H1 (cell line): Measurements from ENCODE around the gene POU6F2. TPM values are rescaled to one million over a fixed set of nuclear protein-coding genes. Genes with fewer than 3 reads are reported as not detected.

Source experiments
- CTCF ChIA-PET: fragments of 300-600 bp; sonication (Branson Sonifier 250); formaldehyde crosslinking; loops from one replicate; lab custom pipeline; 2021; ENCODE audit not compliant: partially characterized antibody; lab: Charles Lee
- POLR2A ChIA-PET: fragments of 300-600 bp; sonication (Branson Sonifier 250); formaldehyde crosslinking; loops from one replicate; lab custom pipeline; 2021; ENCODE audit warnings: inconsistent platforms; ENCODE audit not compliant: partially characterized antibody; lab: Charles Lee
- DNase-seq, 2 experiments: peaks; one replicate each; pipeline versions ENCODE4 v3.0.0 to v3.0.0-alpha.2; 2010 to 2022; ENCODE audit warnings: low spot score in 2 of 2, low read depth in 1 of 2, mixed read lengths in 1 of 2
- FAIRE-seq: peaks from 2 replicates; lab custom pipeline; 2011; peaks lifted over from hg19 to GRCh38; lab: Jason Lieb, UNC
- H2AFZ ChIP-seq: 2 replicates; pipeline ENCODE4 v1.8.1; 2012; ENCODE audit warnings: low read length, inconsistent platforms
- H2AK5ac ChIP-seq: 2 replicates; pipeline ENCODE4 v1.6.1; 2013; ENCODE audit warnings: low read depth, low read length
- H2BK120ac ChIP-seq: replicated peaks from 2 replicates; pipeline ENCODE3; 2013; ENCODE audit warnings: low read depth, low read length, inconsistent platforms
- H2BK12ac ChIP-seq: 2 replicates; pipeline ENCODE4 v1.6.1; 2013; ENCODE audit warnings: low read depth, low read length
- H2BK15ac ChIP-seq: 2 replicates; pipeline ENCODE4 v1.6.1; 2013; ENCODE audit warnings: low read length
- H2BK20ac ChIP-seq: 2 replicates; pipeline ENCODE4 v1.6.1; 2013; ENCODE audit warnings: low read length
- H2BK5ac ChIP-seq: 2 replicates; pipeline ENCODE4 v1.6.1; 2013; ENCODE audit warnings: low read depth, low read length
- H3K14ac ChIP-seq: 2 replicates; pipeline ENCODE4 v1.6.1; 2013; ENCODE audit warnings: inconsistent platforms; ENCODE audit not compliant: insufficient read length
- H3K18ac ChIP-seq: 2 replicates; pipeline ENCODE4 v1.6.1; 2013; ENCODE audit warnings: low read length; ENCODE audit errors: extremely low read depth
- H3K23ac ChIP-seq: 2 replicates; pipeline ENCODE4 v1.6.1; 2013; ENCODE audit warnings: inconsistent platforms; ENCODE audit not compliant: insufficient read length
- H3K23me2 ChIP-seq: 2 replicates; pipeline ENCODE4 v1.6.1; 2013; ENCODE audit warnings: low read depth, low read length
- H3K27ac ChIP-seq: 2 replicates; pipeline ENCODE4 v1.6.1; 2011; ENCODE audit warnings: low read depth, low read length, inconsistent platforms
- H3K27me3 ChIP-seq, 4 experiments: replicated peaks in 1 of 4; 1 replicate in 1 of 4; 2 replicates in 3 of 4; pipeline versions ENCODE4 v1.6.1 to v1.8.1; 2011 to 2013; ENCODE audit warnings: low read length in 3 of 4, mild to moderate bottlenecking in 3 of 4, inconsistent platforms in 2 of 4, mixed read lengths in 2 of 4, moderate library complexity in 1 of 4; ENCODE audit not compliant: control insufficient read depth in 3 of 4, insufficient read depth in 3 of 4; ENCODE audit errors: extremely low read depth in 1 of 4
- H3K36me3 ChIP-seq, 4 experiments: 2 replicates each; pipeline versions ENCODE4 v1.6.1 to v1.8.1; 2011 to 2013; ENCODE audit warnings: mild to moderate bottlenecking in 4 of 4, low read length in 3 of 4, moderate library complexity in 2 of 4, control low read depth in 1 of 4, inconsistent platforms in 1 of 4; ENCODE audit not compliant: insufficient read depth in 4 of 4, control insufficient read depth in 2 of 4
- H3K4ac ChIP-seq: replicated peaks from 2 replicates; pipeline ENCODE3; 2013; ENCODE audit warnings: low read length, low read depth, mixed read lengths, inconsistent platforms; ENCODE audit not compliant: insufficient read length
- H3K4me1 ChIP-seq, 4 experiments: replicated peaks in 1 of 4; 1 replicate in 1 of 4; 2 replicates in 3 of 4; pipeline versions ENCODE4 v1.6.1 to v1.8.1; 2011 to 2013; ENCODE audit warnings: low read length in 3 of 4, inconsistent platforms in 2 of 4, mixed read lengths in 1 of 4; ENCODE audit not compliant: insufficient read depth in 4 of 4, control insufficient read depth in 3 of 4
- H3K4me2 ChIP-seq, 2 experiments: 2 replicates each; pipeline versions ENCODE4 v1.6.1 to v1.8.1; 2011 to 2013; ENCODE audit warnings: low read depth in 2 of 2, low read length in 2 of 2, control low read depth in 1 of 2, inconsistent platforms in 1 of 2, mild to moderate bottlenecking in 1 of 2; ENCODE audit not compliant: insufficient read depth in 1 of 2
- H3K4me3 ChIP-seq, 4 experiments: fragments of 200-600, 300-600 bp in 1 of 4; sonication (generic), shearing (Covaris generic), sonication (Bioruptor Twin) in 1 of 4; 2 replicates each; pipeline versions ENCODE4 v1.5.1 to v1.8.1; 2011 to 2016; ENCODE audit warnings: low read length in 4 of 4, low read depth in 3 of 4, control low read depth in 2 of 4, inconsistent platforms in 2 of 4, mild to moderate bottlenecking in 2 of 4, mixed read lengths in 1 of 4, moderate library complexity in 1 of 4; ENCODE audit not compliant: insufficient read depth in 2 of 4; ENCODE audit errors: extremely low read depth in 1 of 4
- H3K56ac ChIP-seq: replicated peaks from 2 replicates; pipeline ENCODE3; 2013; ENCODE audit warnings: low read depth, mild to moderate bottlenecking, mixed read lengths, low read length, inconsistent platforms; ENCODE audit not compliant: insufficient read length
- H3K79me1 ChIP-seq: 2 replicates; pipeline ENCODE4 v1.6.1; 2013; ENCODE audit warnings: low read depth, low read length, control low read depth
- H3K79me2 ChIP-seq, 2 experiments: 2 replicates each; pipeline versions ENCODE4 v1.6.1 to v1.8.1; 2012 to 2013; ENCODE audit warnings: low read length in 2 of 2, mild to moderate bottlenecking in 2 of 2, inconsistent platforms in 1 of 2; ENCODE audit not compliant: insufficient read depth in 2 of 2, control insufficient read depth in 1 of 2
- H3K9ac ChIP-seq, 4 experiments: replicated peaks in 1 of 4; 1 replicate in 1 of 4; 2 replicates in 3 of 4; pipeline versions ENCODE4 v1.6.1 to v1.8.1; 2011 to 2013; ENCODE audit warnings: low read depth in 3 of 4, low read length in 3 of 4, control low read depth in 2 of 4, mild to moderate bottlenecking in 2 of 4, moderate library complexity in 2 of 4, inconsistent platforms in 1 of 4; ENCODE audit errors: extremely low read depth in 1 of 4
- H3K9me3 ChIP-seq, 2 experiments: 2 replicates each; pipeline versions ENCODE4 v1.6.1 to v1.8.1; 2012 to 2013; ENCODE audit warnings: mild to moderate bottlenecking in 2 of 2, moderate library complexity in 2 of 2, control low read depth in 1 of 2, inconsistent platforms in 1 of 2, low read depth in 1 of 2, low read length in 1 of 2, mixed read lengths in 1 of 2; ENCODE audit not compliant: insufficient read depth in 2 of 2
- H4K20me1 ChIP-seq, 2 experiments: replicated peaks in 1 of 2; 2 replicates each; pipeline versions ENCODE3 to v1.8.1; 2011 to 2013; ENCODE audit warnings: inconsistent platforms in 2 of 2, low read length in 2 of 2, mild to moderate bottlenecking in 1 of 2; ENCODE audit not compliant: insufficient read depth in 2 of 2, control insufficient read depth in 1 of 2
- H4K5ac ChIP-seq: 2 replicates; pipeline ENCODE4 v1.6.1; 2013; ENCODE audit warnings: low read length, low read depth, mixed read lengths, inconsistent platforms; ENCODE audit not compliant: insufficient read length
- H4K8ac ChIP-seq: 2 replicates; pipeline ENCODE4 v1.8.0; 2013; ENCODE audit warnings: mild to moderate bottlenecking, moderate library complexity, low read length, inconsistent platforms; ENCODE audit not compliant: insufficient read depth; ENCODE audit errors: extremely low read depth
- H4K91ac ChIP-seq: replicated peaks from 2 replicates; pipeline ENCODE3; 2013; ENCODE audit warnings: low read length, mixed read lengths, inconsistent platforms; ENCODE audit not compliant: insufficient read length
- CBX5 ChIP-seq: fragments of 300-800, 300-1000 bp; sonication (generic); IDR thresholded peaks from 2 replicates; pipeline ENCODE4 v1.7.1; 2016; ENCODE audit warnings: antibody characterized with exemption, low read length, low read depth
- CBX8 ChIP-seq: fragments of 300-800, 300-1000 bp; sonication (generic); IDR thresholded peaks from 2 replicates; pipeline ENCODE4 v1.7.1; 2016; ENCODE audit warnings: low read depth, low read length, borderline replicate concordance
- CHD2 ChIP-seq: IDR thresholded peaks from 2 replicates; pipeline ENCODE4 v1.6.1; 2012; ENCODE audit warnings: low read length, improper control_type of control experiment
- CTBP2 ChIP-seq: IDR thresholded peaks from 2 replicates; pipeline ENCODE4 v1.7.0; 2011; ENCODE audit warnings: borderline replicate concordance, mild to moderate bottlenecking, moderate library complexity, mixed read lengths, low read length; ENCODE audit not compliant: insufficient read depth, insufficient read length
- EGR1 ChIP-seq: IDR thresholded peaks from 2 replicates; pipeline ENCODE4 v1.6.1; 2011; ENCODE audit warnings: low read depth, low read length, borderline replicate concordance
- EP300 ChIP-seq, 2 experiments: IDR thresholded peaks; 1 replicate in 1 of 2; 2 replicates in 1 of 2; pipeline ENCODE4 v1.6.1; 2011 to 2012; ENCODE audit warnings: low read depth in 2 of 2, low read length in 2 of 2, mild to moderate bottlenecking in 2 of 2, borderline replicate concordance in 1 of 2, inconsistent platforms in 1 of 2, moderate library complexity in 1 of 2
- EZH2 ChIP-seq: fragments of 200-600 bp; sonication (generic); IDR thresholded peaks from 2 replicates; pipeline ENCODE4 v1.7.1; 2012; ENCODE audit warnings: low read depth, mild to moderate bottlenecking, moderate library complexity, low read length, inconsistent platforms; ENCODE audit not compliant: severe bottlenecking
- KDM4A ChIP-seq: IDR thresholded peaks from one replicate; pipeline ENCODE4 v1.7.1; 2012; ENCODE audit warnings: low read depth, mild to moderate bottlenecking, moderate library complexity, low read length, inconsistent platforms; ENCODE audit not compliant: severe bottlenecking
- MAFK ChIP-seq: IDR thresholded peaks from 2 replicates; pipeline ENCODE4 v1.6.1; 2012; ENCODE audit warnings: low read depth, mild to moderate bottlenecking, improper control_type of control experiment, low read length
- RBBP5 ChIP-seq: IDR thresholded peaks from 2 replicates; pipeline ENCODE4 v1.7.1; 2012; ENCODE audit warnings: low read depth, mild to moderate bottlenecking, inconsistent platforms, low read length, moderate library complexity, borderline replicate concordance
- SUZ12 ChIP-seq: fragments of 200-600 bp; sonication (generic); IDR thresholded peaks from 2 replicates; pipeline ENCODE4 v1.6.1; 2012; ENCODE audit warnings: mild to moderate bottlenecking, inconsistent platforms, low read length, moderate library complexity, mixed read lengths
- WGBS, 2 experiments: shearing (Covaris generic) in 1 of 2; methylation state at CpG; one replicate each; pipeline versions ENCODE4 v1.1.6 to v1.1.7; 2013 to 2015; ENCODE audit warnings: low lambda C conversion rate in 2 of 2, mixed read lengths in 2 of 2, inconsistent platforms in 1 of 2, low coverage in 1 of 2, missing lambda C conversion rate in 1 of 2; ENCODE audit not compliant: insufficient replicate concordance in 2 of 2, insufficient coverage in 1 of 2, insufficient read length in 1 of 2; ENCODE audit errors: extremely low coverage in 1 of 2, missing lambda C conversion rate in 1 of 2; 5-methylcytosine and 5-hydroxymethylcytosine counted together
- polyA plus RNA-seq, 7 experiments: library from polyadenylated mRNA; depleted of rRNA in 3 of 7; stranded (reverse) in 5 of 7; unstranded in 2 of 7; fragments of >200 nt in 5 of 7; fragments of 200-250 nt in 2 of 7; gene quantifications; 1 replicate in 5 of 7; 2 replicates in 1 of 7; 4 replicates in 1 of 7; pipeline versions ENCODE4 v1.2.1 to v1.2.3, GENCODE V29; 2011 to 2013; ENCODE audit warnings: missing spikeins in 2 of 7, mixed read lengths in 2 of 7
- total RNA-seq: library from RNA; stranded (reverse); fragmentation: NEBNext Ultra II Directional; extraction: Animal tissue kit (Norgen Biotek cat#: 25700); gene quantifications from 2 replicates; pipeline ENCODE4 v1.2.1, GENCODE V29; 2021
- TF ChIP-seq, protein P1 (sequence below): IDR thresholded peaks from 2 replicates; pipeline ENCODE4 v1.6.1; 2012; ENCODE audit warnings: low read length, inconsistent platforms

The POU6F2 gene
- total and polyA plus RNA-seq, 2 of the 8 experiments (the other 6 are each of a cell fraction or from before 2014, with no cell fraction given), result 1.1 to 2.0 TPM

DNA sequence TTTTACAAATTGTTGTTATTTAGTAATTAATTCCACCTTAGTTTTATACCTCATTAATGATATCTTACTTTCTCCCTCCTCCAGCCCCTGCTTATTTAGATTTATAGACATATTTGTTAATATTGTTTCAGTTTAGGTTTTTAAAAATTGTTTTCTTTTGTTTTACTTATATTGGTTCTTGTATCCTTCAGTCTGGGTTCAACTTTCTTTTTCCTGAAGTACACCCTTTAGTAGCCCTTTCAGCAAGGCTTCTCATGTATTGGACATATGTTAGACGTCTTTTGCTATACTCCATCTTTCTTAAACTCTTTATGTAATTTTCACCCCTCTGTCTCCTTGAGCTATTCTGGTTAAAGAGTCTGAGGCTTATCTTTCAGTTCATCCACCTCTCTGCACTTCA lies 12.8 kb upstream of the POU6F2 start:
- Histone ChIP-seq H3K14ac (no peak overlapping the region), H4K91ac (no peak overlapping the region), H3K9me3 (no peaks in the 10 kb centered on the region), H3K18ac (no peak overlapping the region), H4K8ac (no peak overlapping the region), H2BK5ac (no peak overlapping the region), H3K4me2 (no peak overlapping the region), H3K4me1 (no peaks in the 10 kb centered on the region), H4K20me1 (no peaks in the 10 kb centered on the region), H3K56ac (no peak overlapping the region), H2AK5ac (no peak overlapping the region), H2AFZ (no peak overlapping the region), H3K23ac (no peak overlapping the region), H3K23me2 (no peaks in the 10 kb centered on the region), H2BK12ac (no peak overlapping the region), H3K36me3 (no peaks in the 10 kb centered on the region), H3K79me1 (no peaks in the 10 kb centered on the region), H3K27me3 (no peaks in the 10 kb centered on the region), H3K4ac (no peak overlapping the region), H3K4me3 (no peak overlapping the region), H3K9ac (no peak overlapping the region), H3K79me2 (no peaks in the 10 kb centered on the region), H3K27ac (no peak overlapping the region), H2BK15ac (no peak overlapping the region), H2BK20ac (no peak overlapping the region), H2BK120ac (no peak overlapping the region), H4K5ac (no peak overlapping the region)
- ChIA-PET CTCF (no interaction called here), POLR2A (no interaction called here)
- DNase-seq (no peak), FAIRE-seq (no peak)
- WGBS, 2 experiments, result 76% methylated on average over 1 of the region's 1 CpG; no CpG with 5 or more reads in 1 of the 2 experiments
- TF ChIP-seq KDM4A (no peak), MAFK (no peak), EP300 (IDR thresholded peaks at IDR 0.05; ENCODE audit: borderline replicate concordance in 1 of 2, low read depth in 2 of 2, low read length in 2 of 2) (no peak), EGR1 (no peak), EZH2 (no peak), RBBP5 (no peak), CHD2 (no peak), CTBP2 (no peak), CBX8 (no peak), CBX5 (no peak), SUZ12 (no peak)
- TF ChIP-seq, protein P1, sequence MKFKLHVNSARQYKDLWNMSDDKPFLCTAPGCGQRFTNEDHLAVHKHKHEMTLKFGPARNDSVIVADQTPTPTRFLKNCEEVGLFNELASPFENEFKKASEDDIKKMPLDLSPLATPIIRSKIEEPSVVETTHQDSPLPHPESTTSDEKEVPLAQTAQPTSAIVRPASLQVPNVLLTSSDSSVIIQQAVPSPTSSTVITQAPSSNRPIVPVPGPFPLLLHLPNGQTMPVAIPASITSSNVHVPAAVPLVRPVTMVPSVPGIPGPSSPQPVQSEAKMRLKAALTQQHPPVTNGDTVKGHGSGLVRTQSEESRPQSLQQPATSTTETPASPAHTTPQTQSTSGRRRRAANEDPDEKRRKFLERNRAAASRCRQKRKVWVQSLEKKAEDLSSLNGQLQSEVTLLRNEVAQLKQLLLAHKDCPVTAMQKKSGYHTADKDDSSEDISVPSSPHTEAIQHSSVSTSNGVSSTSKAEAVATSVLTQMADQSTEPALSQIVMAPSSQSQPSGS, result no peak
